NCI-H2107 treated with DMSO at 0.1 percent for 48 hours (cell line): ENCODE data around the gene FKBP4.

Source experiments
- DNase-seq: peaks from one replicate; lab custom pipeline; 2025; ENCODE audit not compliant: unreplicated experiment; lab: John Stamatoyannopoulos, UW

FKBP4 gene

DNA sequence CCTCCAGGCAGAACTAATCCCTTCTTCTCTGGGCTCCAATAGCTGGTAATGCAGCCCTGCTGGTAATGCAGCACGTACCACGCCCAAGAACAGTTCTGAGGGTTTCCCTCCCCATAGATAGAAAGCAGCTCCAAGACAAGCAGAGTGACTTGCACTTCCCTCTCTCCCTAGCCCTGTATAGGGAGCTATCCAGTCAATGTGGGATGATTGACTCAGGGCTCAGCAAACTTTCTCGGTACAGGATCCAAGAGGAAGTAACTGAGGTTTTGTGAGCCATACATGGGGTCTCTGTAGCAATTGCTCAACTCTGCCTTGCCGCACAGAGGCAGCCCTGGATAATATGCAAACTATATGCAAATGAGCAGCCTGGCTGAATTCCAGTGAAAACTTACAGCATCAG, 15.5 kb upstream of the FKBP4 start:
- no peak for DNase-seq

DNA sequence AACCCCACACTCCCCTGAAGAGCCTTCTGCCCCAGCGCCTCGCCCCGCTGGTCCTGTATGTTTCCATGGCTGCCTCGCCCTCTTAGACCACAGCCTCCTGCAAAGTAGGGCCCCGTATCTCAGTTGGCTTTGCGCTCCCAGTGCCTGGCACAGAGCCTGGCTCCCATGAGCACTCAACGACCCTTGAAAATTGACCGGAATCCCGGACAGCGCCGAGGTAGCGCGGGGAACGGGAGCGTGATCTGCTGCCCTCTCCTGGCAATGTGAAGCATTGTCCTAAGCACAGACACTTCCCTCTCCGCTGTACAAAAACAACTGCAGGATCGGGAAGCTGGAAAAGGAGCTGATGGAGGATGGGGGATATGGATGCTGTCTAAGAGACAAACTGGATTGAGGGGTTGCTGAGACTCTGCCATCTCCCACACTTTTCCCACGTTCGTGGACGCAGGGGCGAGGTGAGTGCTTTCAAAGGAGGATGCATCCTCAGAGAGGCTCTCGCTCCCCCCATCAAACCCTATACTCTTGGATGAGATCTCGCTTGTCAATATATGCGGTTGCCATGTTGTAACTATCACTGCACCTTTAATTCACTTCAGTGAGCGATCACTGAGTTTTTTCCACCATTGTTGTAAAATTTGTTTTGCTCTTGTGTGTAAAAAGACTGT, 10.7 kb upstream of the FKBP4 start:
- DNase-seq = peak; percentile 64

GRCh38 chr12:2785017-2785416, 9.8 kb upstream of the FKBP4 start:
- no peak for DNase-seq

DNA sequence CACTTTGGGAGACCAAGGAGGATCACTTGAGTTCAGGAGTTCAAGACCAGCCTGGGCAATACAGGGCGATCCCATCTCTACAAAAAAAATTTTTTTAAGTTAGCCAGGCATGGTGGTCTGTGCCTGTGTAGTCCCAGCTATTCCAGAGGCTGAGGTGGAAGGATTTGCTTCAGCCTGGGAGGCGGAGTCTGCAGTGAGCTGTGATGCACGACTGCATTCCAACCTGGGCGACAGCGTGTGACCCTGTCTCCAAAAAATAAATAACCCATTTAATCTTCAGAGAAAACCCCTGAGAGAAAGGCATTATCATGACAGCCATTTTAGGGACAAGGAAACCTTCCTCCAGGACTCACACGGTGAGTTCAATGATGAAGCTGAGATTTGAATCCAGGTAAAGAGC, 3.7 kb upstream of the FKBP4 start:
- DNase-seq = no peak

DNA sequence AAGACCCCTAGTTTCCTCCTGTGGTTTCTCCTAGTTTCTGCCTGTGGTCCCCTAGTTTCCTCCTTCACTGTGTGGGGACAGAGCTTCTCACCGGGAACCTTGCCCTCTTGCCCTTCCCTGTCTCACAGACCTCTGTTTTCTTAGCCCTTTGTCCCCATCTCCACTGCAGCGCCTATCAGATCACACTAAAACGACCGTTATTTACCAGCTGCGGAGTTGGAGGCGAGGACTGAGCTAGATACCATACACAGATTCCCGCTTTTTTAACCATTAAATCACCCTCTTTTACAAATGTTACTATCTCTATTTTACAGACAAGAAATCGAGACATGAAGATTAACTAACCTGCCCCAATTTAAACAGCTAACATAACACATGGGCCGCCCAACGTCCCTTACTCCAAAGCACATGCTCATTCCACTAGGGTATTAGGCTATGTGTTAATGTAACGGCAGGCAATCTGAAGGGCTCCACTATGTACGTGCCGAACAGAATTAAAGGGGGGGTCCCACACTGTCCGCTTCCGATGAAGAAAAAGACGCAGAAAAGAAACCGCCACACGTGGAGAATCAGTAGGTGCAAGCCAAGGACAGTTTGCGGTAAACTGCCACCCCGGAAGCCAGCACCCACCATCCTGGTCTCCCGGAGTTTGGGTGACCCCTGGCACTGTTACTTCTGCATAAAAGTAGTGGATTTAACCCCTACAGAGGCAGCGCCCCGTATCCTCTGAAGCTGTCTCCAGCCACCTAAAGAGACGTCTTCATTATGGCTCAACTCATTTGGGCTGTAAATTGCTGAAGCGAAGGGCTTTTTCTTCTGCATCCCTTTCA, 1.9 kb upstream of the FKBP4 start:
- no peak for DNase-seq

DNA sequence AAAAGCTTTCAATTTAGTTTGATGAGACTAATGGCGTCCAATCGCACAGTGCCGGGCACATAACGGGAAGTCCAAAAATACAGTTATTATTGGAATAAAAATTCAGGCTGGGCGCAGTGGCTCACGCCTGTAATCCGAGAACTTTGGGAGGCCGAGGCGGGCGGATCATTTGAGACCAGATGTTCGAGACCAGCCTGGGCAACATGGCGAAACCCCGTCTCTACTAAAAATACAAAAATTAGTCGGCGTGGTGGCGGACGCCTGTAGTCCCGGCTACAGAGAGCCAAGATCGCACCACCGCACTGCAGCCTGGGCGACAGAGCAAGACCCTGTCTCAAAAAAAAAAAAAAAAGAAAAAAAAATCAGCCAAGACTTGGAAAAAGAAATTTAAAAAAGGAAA, 1.2 kb upstream of the FKBP4 start:
- no peak for DNase-seq

- DNase-seq = no peak
These were observed 507 bp upstream of the FKBP4 start for GRCh38 chr12:2794191-2794735.

GRCh38 chr12:2795291-2796186, 769 bp downstream of the FKBP4 start:
- peak; percentile 16 for DNase-seq

DNA sequence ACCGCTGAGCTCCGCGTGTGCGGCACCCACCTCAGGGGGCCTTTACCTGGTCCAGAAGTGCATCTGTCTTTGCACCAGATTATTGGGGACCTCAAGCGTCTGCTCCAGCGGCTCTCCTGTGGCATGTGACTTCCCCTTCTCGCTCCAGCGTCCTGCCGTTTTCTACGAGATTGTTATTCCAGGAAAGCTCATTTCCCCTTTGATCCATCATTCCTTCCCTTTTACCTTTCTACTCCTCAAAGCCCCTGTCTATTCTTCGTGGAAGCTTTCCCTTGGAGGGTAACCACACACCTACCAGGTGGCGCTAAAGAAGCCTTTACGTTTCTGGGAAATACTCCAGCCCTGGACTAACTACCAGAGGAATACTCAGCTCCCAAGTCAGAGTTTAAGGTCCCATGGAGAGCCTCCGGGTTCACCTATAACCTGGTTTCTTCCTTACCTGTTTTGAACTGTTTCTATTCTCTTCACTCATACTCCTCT, 1.5 kb downstream of the FKBP4 start:
- DNase-seq = no peak

GRCh38 chr12:2797721-2798418, 3.1 kb downstream of the FKBP4 start:
- DNase-seq = no peak

DNA sequence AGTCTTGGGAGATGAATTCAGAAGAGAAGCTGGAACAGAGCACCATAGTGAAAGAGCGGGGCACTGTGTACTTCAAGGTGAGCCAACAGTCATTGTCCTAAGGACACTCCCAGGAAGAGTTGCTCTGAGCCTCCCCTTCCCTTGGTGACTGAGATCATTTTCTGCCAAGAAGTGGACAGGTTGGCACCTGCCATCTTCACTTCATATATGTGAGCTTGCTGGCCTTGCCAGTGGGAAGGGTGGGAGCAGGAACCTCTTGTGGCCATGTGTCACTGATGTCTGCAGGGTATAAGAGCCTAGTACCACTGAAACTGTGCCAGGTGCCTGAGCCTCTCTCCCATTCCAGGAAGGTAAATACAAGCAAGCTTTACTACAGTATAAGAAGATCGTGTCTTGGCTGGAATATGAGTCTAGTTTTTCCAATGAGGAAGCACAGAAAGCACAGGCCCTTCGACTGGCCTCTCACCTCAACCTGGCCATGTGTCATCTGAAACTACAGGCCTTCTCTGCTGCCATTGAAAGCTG, 5.3 kb downstream of the FKBP4 start:
- no peak for DNase-seq

DNA sequence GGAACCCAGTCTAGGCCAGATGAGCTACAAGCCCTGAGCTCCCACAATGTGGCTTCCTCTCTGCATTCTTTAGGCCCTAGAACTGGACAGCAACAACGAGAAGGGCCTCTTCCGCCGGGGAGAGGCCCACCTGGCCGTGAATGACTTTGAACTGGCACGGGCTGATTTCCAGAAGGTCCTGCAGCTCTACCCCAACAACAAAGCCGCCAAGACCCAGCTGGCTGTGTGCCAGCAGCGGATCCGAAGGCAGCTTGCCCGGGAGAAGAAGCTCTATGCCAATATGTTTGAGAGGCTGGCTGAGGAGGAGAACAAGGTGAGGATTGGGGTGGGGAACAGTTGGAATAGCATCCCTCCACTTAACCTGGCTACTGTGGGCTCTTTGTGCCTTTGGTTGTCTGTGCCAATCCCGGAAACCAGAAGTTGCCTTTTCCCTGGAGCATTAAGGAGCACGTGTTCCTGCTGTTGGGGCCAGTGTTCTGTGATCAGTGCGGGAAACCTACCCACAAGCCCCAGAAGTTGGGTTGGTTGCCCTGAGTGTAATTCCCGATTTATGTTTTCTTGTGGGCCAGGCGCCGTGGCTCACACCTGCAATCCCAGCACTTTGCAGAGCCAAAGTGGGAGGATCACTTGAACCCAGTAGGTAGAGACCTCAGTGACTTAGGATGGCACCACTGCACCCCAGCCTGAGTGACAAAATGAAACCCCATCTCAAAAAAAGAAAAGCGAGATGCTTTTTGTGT, 6.4 kb downstream of the FKBP4 start:
- no peak for DNase-seq

- DNase-seq = no peak
These were observed 9.0 kb downstream of the FKBP4 start for GRCh38 chr12:2803635-2804392.

- DNase-seq = no peak
These were observed 9.8 kb downstream of the FKBP4 start for GRCh38 chr12:2804393-2805142.

GRCh38 chr12:2805143-2805520, 10.4 kb downstream of the FKBP4 start:
- DNase-seq = no peak

DNA sequence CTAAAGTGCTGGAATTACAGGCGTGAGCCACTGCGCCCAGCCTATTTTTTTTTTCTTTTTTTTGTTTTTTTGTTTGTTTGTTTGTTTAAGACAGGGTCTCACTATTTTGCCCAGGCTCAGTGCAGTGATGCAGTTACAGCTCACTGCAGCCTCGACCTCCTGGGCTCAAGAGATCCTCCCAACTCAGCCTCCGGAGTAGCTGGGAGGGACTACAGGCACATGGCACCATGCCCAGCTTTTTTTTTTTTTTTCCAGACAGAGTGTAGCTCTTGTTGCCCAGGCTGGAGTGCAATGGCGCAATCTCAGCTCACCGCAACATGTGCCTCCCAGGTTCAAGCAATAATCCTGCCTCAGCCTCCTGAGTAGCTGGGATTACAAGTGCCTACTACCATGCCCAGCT, 11.9 kb downstream of the FKBP4 start:
- no peak for DNase-seq

DNA sequence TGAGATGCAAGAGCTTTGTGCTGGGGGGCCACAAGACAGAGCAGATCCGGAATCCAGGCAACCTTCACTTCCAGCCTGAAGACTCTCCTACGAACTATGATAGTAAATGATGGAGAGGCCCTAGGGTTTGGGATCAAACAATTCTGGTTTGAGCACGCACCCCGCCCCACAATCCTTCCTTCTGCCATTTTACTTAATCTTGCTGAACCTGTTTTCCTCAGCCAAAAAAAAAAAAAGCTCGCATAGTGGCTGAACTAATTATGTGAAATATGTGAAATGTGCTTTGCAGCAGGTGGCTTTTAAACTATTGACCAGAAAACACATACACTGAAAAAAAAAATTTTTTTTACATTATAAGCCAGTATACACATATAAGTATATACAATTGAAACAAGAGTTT, 17.0 kb downstream of the FKBP4 start:
- no peak for DNase-seq
